Ishikawa (cell line): Measurements from ENCODE around the gene TH.

Source experiments
- CEBPB ChIP-seq: IDR thresholded peaks from 2 replicates; pipeline ENCODE4 v1.6.1; 2012
- EGR1 ChIP-seq: IDR thresholded peaks from 2 replicates; pipeline ENCODE4 v1.6.1; 2012
- EP300 ChIP-seq: IDR thresholded peaks from 2 replicates; pipeline ENCODE4 v1.6.1; 2012; ENCODE audit warnings: borderline replicate concordance
- FOXM1 ChIP-seq: IDR thresholded peaks from 2 replicates; pipeline ENCODE4 v1.6.1; 2012; ENCODE audit warnings: low read depth, borderline replicate concordance
- MAX ChIP-seq: IDR thresholded peaks from 2 replicates; pipeline ENCODE4 v1.6.1; 2012
- NFIC ChIP-seq: IDR thresholded peaks from 2 replicates; pipeline ENCODE4 v1.6.1; 2012
- RAD21 ChIP-seq: IDR thresholded peaks from 2 replicates; pipeline ENCODE4 v1.6.1; 2012; ENCODE audit warnings: low read depth
- REST ChIP-seq: IDR thresholded peaks from 2 replicates; pipeline ENCODE4 v1.6.1; 2012; ENCODE audit warnings: low read depth, mild to moderate bottlenecking
- TAF1 ChIP-seq: IDR thresholded peaks from 2 replicates; pipeline ENCODE4 v1.6.1; 2012; ENCODE audit warnings: low read depth, mild to moderate bottlenecking
- TCF12 ChIP-seq: IDR thresholded peaks from 2 replicates; pipeline ENCODE4 v1.6.1; 2012; ENCODE audit warnings: low read depth
- TEAD4 ChIP-seq: IDR thresholded peaks from 2 replicates; pipeline ENCODE4 v1.6.1; 2012
- USF1 ChIP-seq: IDR thresholded peaks from 2 replicates; pipeline ENCODE4 v1.6.1; 2012
- ZBTB7A ChIP-seq: IDR thresholded peaks from 2 replicates; pipeline ENCODE4 v1.6.1; 2012; ENCODE audit warnings: low read depth

- TF ChIP-seq ZBTB7A: no peak
- no peak for TF ChIP-seq USF1
- TF ChIP-seq REST: no peak
- no peak for TF ChIP-seq TCF12
- TF ChIP-seq RAD21: no peak
- no peak for TF ChIP-seq MAX
- TF ChIP-seq NFIC: no peak
- no peak for TF ChIP-seq EP300
- no peak for TF ChIP-seq EGR1
- TF ChIP-seq TAF1: no peak
- no peak for TF ChIP-seq TEAD4
- no peak for TF ChIP-seq CEBPB
- no peak for TF ChIP-seq FOXM1
Measured at GRCh38 chr11:2213384-2213842, 41.8 kb upstream of the TH start.
